GM18858 (cell line): ENCODE measurements around the gene DDX43.
"Not testable (repeated sequence)": the region's sequence is repeated elsewhere in the genome, so short reads cannot be mapped to it uniquely, and the experiment has no call there.

Source experiments
- ATAC-seq: cut with Tn5 transposase; IDR thresholded peaks from one replicate; pipeline ENCODE4 v1.9.1; 2021; ENCODE audit not compliant: unreplicated experiment

Gene DDX43

GRCh38 chr6:73388800-73389512 is 5.7 kb upstream of the DDX43 start:
- peak; percentile 68 for ATAC-seq

- ATAC-seq = no peak
These were observed 4.8 kb upstream of the DDX43 start for GRCh38 chr6:73389854-73390253.

- no peak for ATAC-seq
These were observed 3.0 kb upstream of the DDX43 start for GRCh38 chr6:73391675-73392074.

- ATAC-seq = not testable (repeated sequence)
These were observed 2.4 kb upstream of the DDX43 start for GRCh38 chr6:73392188-73392587.

GRCh38 chr6:73393278-73393677 is 1.4 kb upstream of the DDX43 start:
- no peak for ATAC-seq

- no peak for ATAC-seq
These were observed 1.2 kb downstream of the DDX43 start for GRCh38 chr6:73395875-73396274.

GRCh38 chr6:73400656-73401055 is 6.0 kb downstream of the DDX43 start:
- ATAC-seq = no peak

GRCh38 chr6:73409395-73409794 is 14.8 kb downstream of the DDX43 start:
- ATAC-seq = no peak

- no peak for ATAC-seq
These were observed 18.5 kb downstream of the DDX43 start for GRCh38 chr6:73413102-73413501.

GRCh38 chr6:73418081-73418741 is 23.6 kb downstream of the DDX43 start:
- ATAC-seq = no peak

- ATAC-seq = no peak
These were observed 26.9 kb downstream of the DDX43 start for GRCh38 chr6:73421534-73421933.

GRCh38 chr6:73435236-73435635 is 40.6 kb downstream of the DDX43 start:
- no peak for ATAC-seq

GRCh38 chr6:73443555-73443954 is 48.9 kb downstream of the DDX43 start:
- ATAC-seq = no peak

- ATAC-seq = peak; percentile 43
These were observed 56.8 kb downstream of the DDX43 start for GRCh38 chr6:73451223-73452106.

- peak; percentile 64 for ATAC-seq
These were observed 57.5 kb downstream of the DDX43 start, which contains the start of gene CGAS for GRCh38 chr6:73452107-73452461. TSS of gene CGAS (minus strand) at chr6:73452297. CDS start at chr6:73452181, 116 bp downstream.

- ATAC-seq = no peak
These were observed 61.4 kb downstream of the DDX43 start for GRCh38 chr6:73455865-73456629.

GRCh38 chr6:73459474-73459873 is 64.8 kb downstream of the DDX43 start:
- not testable (repeated sequence) for ATAC-seq

GRCh38 chr6:73460056-73460455 is 65.4 kb downstream of the DDX43 start:
- ATAC-seq = no peak

- peak; percentile 97 for ATAC-seq
These were observed 67.1 kb downstream of the DDX43 start, which contains the start of gene MTO1 for GRCh38 chr6:73461537-73462350. TSS of gene MTO1 (plus strand) at chr6:73461737. CDS start at chr6:73461855, 118 bp downstream.
